AG09309 (cell line): ENCODE measurements around the gene SLC34A1.

Experiments used
- DNase-seq: peaks from one replicate; pipeline ENCODE4 v3.0.0-alpha.2; 2010; ENCODE audit warnings: low read depth
- H3K4me3 ChIP-seq: 2 replicates; pipeline ENCODE4 v1.5.1; 2011; ENCODE audit warnings: mild to moderate bottlenecking, low read depth, low read length, moderate library complexity; ENCODE audit not compliant: control insufficient read depth
- TF ChIP-seq, protein P1 (sequence below): IDR thresholded peaks from 2 replicates; pipeline ENCODE4 v1.5.1; 2011; ENCODE audit warnings: mild to moderate bottlenecking, low read depth, low read length, inconsistent platforms; ENCODE audit not compliant: insufficient read depth, control insufficient read depth; ENCODE audit errors: missing control alignments

SLC34A1 gene

DNA sequence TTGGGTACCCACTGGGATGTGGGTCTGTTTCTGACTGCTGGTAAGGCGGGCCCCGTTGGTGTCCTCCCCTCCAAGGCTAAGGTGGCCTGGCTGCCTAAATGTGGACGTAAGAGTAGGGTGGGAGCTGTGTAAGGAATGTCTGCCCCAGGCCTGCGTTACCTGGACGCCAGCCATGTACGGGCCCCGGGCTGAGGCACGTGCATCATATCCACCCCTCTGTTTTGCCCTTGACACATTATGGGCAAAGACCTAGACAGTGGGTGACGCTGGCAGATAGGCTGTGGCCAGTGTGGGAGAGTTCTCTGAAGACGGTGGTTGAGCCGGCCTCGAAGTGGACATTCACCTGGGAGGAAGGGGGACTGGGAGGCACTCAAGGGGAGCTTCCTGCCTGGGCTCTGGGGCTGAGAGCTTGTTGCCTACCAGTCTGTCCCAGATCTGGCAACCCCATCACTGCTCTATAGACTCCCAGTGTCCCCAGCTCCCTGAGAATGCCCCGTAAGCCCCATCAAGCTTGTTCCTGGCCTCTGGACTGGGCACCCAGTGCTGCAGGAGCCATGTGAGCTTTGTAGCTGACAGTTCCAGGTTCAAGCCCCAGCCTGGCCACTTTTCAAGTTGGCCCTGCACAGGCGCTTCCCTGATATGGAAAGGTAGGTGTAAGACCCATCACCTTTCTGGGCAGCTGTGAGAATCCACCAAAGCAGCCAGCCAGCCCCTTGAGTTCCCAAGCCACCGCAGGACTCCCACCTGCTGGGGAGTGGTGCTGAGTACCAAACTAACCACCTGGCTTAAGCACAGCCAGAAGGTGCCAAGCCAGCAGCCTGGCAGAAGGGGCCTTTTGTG lies 59.1 kb downstream of the SLC34A1 start:
- no peak overlapping the region for H3K4me3 ChIP-seq
- TF ChIP-seq, protein P1, sequence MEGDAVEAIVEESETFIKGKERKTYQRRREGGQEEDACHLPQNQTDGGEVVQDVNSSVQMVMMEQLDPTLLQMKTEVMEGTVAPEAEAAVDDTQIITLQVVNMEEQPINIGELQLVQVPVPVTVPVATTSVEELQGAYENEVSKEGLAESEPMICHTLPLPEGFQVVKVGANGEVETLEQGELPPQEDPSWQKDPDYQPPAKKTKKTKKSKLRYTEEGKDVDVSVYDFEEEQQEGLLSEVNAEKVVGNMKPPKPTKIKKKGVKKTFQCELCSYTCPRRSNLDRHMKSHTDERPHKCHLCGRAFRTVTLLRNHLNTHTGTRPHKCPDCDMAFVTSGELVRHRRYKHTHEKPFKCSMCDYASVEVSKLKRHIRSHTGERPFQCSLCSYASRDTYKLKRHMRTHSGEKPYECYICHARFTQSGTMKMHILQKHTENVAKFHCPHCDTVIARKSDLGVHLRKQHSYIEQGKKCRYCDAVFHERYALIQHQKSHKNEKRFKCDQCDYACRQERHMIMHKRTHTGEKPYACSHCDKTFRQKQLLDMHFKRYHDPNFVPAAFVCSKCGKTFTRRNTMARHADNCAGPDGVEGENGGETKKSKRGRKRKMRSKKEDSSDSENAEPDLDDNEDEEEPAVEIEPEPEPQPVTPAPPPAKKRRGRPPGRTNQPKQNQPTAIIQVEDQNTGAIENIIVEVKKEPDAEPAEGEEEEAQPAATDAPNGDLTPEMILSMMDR, result no peak
- no peak for DNase-seq

DNA sequence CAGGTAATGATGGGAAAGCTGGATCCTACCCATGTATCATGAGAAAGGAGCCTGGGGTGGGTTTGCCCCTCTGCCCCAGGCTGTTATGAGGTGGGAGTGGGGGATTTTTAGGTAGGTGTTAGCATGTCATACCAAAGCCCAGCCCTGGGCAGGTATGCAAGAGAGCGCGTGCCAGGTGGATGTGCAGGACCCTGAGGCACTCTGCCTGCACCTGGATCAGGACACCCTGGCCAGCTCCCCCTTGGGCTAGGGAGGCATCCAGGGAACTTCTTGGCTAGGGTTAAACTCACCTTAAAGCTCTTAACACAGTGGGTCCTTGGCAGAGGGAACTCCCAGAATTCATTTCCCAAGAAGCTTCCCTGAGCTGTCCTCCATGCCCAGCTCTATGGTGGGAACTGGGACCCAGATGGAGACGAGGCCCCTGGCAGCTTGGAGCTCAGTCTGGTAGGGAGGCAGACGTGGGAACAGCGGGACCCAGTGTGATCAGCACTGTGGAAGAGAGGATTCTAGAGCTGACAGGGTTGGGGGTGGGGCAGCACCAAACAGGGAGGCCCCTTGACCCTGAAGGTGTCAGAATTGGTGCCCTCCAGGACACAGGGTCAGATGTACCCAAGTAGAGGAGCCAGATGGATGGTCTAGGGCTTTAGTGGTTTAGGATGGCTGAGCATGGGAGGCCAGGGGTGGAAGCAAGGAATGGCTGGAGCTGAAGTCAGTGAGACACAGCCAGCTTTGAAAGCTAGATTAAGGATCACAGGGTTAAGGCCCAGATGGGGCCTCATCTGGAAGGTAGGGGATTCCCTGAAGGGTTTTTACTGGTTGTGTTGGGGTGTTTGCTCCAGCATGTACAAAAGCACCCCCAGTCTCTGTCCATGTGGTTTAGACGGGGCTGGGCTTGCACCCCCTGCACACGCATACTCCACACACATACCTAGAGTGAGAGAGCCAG lies 60.1 kb downstream of the SLC34A1 start:
- DNase-seq, result no peak
- TF ChIP-seq, protein P1, result no peak
- H3K4me3 ChIP-seq, result no peak overlapping the region

DNA sequence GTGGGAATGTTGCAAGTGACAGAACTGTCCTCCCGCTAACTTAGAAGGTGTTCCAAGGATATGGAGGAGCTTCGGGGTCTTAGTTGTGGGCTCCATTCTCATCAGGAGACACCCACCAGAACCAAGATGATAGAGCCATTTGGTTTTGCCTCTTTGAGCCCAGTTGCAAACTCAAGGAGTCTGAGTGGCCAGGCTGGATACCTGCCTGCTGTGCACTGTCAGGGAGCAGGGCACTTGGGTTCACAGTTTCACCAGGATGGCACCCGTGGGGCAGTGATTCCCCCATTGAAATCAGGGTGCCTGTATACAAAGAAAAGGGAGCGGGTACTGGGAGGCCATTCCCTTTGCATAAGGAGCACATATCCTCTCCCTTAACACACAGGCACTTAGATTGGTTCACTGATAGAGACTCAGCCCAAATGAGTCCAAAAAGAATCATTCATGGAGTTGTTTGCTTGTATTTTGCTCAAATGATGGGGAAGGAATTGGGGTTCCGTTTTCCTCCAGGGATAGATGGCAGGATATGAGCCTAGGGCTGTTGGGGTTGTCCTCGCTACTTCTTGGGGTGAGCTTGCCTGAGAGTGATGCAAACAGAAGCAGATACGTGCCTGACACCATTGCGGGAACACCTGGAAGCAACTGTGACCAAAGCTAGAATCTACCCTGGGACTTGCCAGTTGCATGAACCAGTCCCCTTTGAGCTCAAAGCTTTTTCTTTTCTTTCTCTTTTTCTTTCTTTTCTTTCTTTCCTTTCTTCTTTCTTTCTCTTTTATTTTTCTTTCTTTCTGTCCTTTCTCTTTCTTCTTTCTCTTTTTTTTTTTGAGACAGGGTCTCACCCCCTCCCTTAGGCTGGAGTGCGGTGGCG lies 61.0 kb downstream of the SLC34A1 start:
- H3K4me3 ChIP-seq, result no peak overlapping the region
- no peak for DNase-seq
- TF ChIP-seq, protein P1, result no peak

DNA sequence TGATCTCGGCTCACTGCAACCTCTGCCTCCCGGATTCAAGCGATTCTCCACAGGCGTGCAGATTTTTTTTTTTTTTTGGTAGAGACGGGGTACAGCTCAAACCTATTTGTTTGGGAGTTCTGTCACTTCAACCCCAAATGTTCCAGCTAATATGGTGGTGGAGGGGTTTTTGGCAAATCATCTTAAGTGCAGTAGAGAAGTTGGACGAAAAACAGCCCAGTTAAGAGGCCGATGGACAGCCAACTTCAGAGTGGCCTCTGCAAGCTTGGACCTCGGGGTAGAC lies 61.6 kb downstream of the SLC34A1 start:
- no peak for DNase-seq
- TF ChIP-seq, protein P1, result no peak
- peak overlapping the region; percentile 63 for H3K4me3 ChIP-seq

DNA sequence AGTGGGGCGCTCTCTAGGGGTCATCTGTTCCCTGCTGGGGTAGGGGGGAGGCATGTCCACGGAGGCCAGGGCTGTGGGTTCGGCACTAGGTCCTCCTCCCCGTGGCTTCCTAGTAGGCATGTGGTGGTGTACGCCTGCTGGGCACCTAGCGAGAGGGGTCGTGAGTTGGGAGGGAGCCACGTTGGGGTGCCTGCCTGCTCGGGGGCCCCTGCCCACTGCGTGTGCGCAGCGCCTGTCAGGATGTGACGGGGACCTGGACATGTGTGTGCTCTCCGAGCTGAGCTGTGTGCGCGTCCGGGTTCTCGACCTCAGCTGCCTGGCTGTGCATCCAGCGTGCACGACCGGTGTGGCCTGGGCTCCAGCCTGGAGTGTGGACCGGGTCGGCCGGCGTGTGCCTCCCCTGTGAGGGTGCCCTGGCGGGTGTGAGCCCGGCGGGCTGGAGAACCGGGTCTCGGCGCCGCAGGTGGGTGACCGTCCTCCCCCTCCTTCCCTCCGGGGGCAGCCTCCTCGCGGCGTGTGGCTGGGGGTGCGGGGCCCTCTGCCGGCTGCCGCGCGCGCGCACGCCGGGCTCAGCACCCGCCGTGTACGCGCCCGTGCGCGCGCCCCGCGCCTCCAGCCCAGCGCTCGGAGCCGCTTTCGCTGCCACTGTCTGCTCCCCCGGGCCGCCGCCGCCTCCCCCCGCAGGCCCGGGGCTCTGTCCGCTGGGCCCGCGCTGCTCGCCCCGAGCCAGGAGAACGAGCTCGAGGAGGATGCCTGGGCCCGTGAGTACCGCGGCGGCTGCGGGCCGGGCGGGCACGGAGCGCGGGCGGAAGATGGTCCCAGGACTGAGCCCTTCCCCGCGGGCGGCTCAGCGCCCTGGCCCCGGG lies 62.2 kb downstream of the SLC34A1 start, which contains the start of gene PRR7:
Gene PRR7 (plus strand): TSS at position 615 of the 866 bp plus-strand sequence. CDS start 8,254 bp downstream, outside the sequence.
- peak within 1 kb of the TSS; percentile 63 for H3K4me3 ChIP-seq
- TF ChIP-seq, protein P1, result no peak
- no peak for DNase-seq
